K562 treated with DMSO at 1 percent for 12 hours (cell line): ENCODE data around the gene GPR82. TPM values are rescaled to one million over a fixed set of nuclear protein-coding genes. Genes with fewer than 3 reads are reported as not detected.

Source experiments
- total RNA-seq: library from RNA; unstranded; fragments of 300-600 nt; gene quantifications from 2 replicates; pipeline ENCODE4 v1.2.3, GENCODE V29; 2022; ENCODE audit not compliant: insufficient read depth

GPR82 gene
- not detected in 2 replicates for total RNA-seq

GRCh38 chrX:41723826-41724225 lies at the start of gene GPR82:
Gene GPR82, plus strand, starts transcription at chrX:41724181. Its CDS starts 2,846 bp downstream, at chrX:41727027.

GRCh38 chrX:41688835-41689234 lies 35.1 kb upstream of the GPR82 start, which contains the start of gene GPR34:
Gene GPR34, plus strand, starts transcription at chrX:41688973. Its CDS starts 6,661 bp downstream, at chrX:41695634.

Other genes starting within 250 kb of the GPR82 start
- not detected in 2 replicates for gene GPR34, start 35.2 kb upstream of the GPR82 start, total RNA-seq
- gene CASK, start 199.4 kb downstream of the GPR82 start, total RNA-seq = 3.6 and 7.8 TPM in 2 replicates